Dermis blood vessel endothelial cell (primary cell): ENCODE results near the gene F2RL2. TPM values are rescaled to one million over a fixed set of nuclear protein-coding genes. Genes with fewer than 3 reads are reported as not detected.
A peak's percentile ranks its signal among the peaks of the same experiment; 100 is the strongest.

ENCODE experiments used
- DNase-seq: peaks from one replicate; pipeline ENCODE4 v3.0.0; 2010
- total RNA-seq: library from RNA; depleted of rRNA; stranded (reverse); fragments of >200 nt; gene quantifications from 2 replicates; pipeline ENCODE4 v1.2.3, GENCODE V29; 2014

The F2RL2 gene
- total RNA-seq: under 0.01 and 0.14 TPM in 2 replicates

- DNase-seq: peak; percentile 77
These were observed at the start of gene F2RL2 for GRCh38 chr5:76622973-76623596. TSS of gene F2RL2 (minus strand) at chr5:76623403. CDS start at chr5:76623230, 173 bp downstream.

GRCh38 chr5:76672242-76672641 is 49.0 kb upstream of the F2RL2 start:
- DNase-seq: no peak

GRCh38 chr5:76670508-76670907 is 47.3 kb upstream of the F2RL2 start:
- no peak for DNase-seq

GRCh38 chr5:76669245-76669644 is 46.0 kb upstream of the F2RL2 start:
- no peak for DNase-seq

GRCh38 chr5:76667495-76667894 is 44.3 kb upstream of the F2RL2 start:
- no peak for DNase-seq

- DNase-seq: no peak
These were observed 40.9 kb upstream of the F2RL2 start for GRCh38 chr5:76664079-76664478.

GRCh38 chr5:76663573-76663972 is 40.4 kb upstream of the F2RL2 start:
- DNase-seq: peak; percentile 55

GRCh38 chr5:76662521-76662920 is 39.3 kb upstream of the F2RL2 start:
- DNase-seq: no peak

- DNase-seq: no peak
These were observed 37.2 kb upstream of the F2RL2 start for GRCh38 chr5:76660360-76660759.

- peak; percentile 19 for DNase-seq
These were observed 34.6 kb upstream of the F2RL2 start for GRCh38 chr5:76657683-76658311.

GRCh38 chr5:76657091-76657490 is 33.9 kb upstream of the F2RL2 start:
- DNase-seq: no peak

- no peak for DNase-seq
These were observed 29.7 kb upstream of the F2RL2 start for GRCh38 chr5:76652809-76653414.

- no peak for DNase-seq
These were observed 25.9 kb upstream of the F2RL2 start for GRCh38 chr5:76649140-76649539.

- peak; percentile 35 for DNase-seq
These were observed 20.2 kb upstream of the F2RL2 start for GRCh38 chr5:76643371-76643770.

- DNase-seq: peak; percentile 79
These were observed 19.3 kb upstream of the F2RL2 start for GRCh38 chr5:76642390-76643040.

GRCh38 chr5:76641514-76642120 is 18.4 kb upstream of the F2RL2 start:
- peak; percentile 93 for DNase-seq

GRCh38 chr5:76638479-76638878 is 15.3 kb upstream of the F2RL2 start:
- DNase-seq: no peak

GRCh38 chr5:76637490-76637889 is 14.3 kb upstream of the F2RL2 start:
- no peak for DNase-seq

- no peak for DNase-seq
These were observed 11.5 kb upstream of the F2RL2 start for GRCh38 chr5:76634661-76635060.

- no peak for DNase-seq
These were observed 3.5 kb upstream of the F2RL2 start for GRCh38 chr5:76626738-76627137.

- peak; percentile 62 for DNase-seq
These were observed 2.0 kb upstream of the F2RL2 start for GRCh38 chr5:76625087-76625815.

GRCh38 chr5:76622076-76622475 is 1.1 kb downstream of the F2RL2 start:
- DNase-seq: no peak

GRCh38 chr5:76620166-76620565 is 3.0 kb downstream of the F2RL2 start:
- no peak for DNase-seq
